ENCODE measurements around the gene PADI1. TPM values are rescaled to one million over a fixed set of nuclear protein-coding genes. Genes with fewer than 3 reads are reported as not detected.
A peak's percentile ranks its signal among the peaks of the same experiment; 100 is the strongest.

PADI1 gene
- total and polyA plus RNA-seq, 2 of the 8 experiments (the other 6 are each of a cell fraction or from before 2014, with no cell fraction given) = 0.20 to 0.30 TPM

DNA sequence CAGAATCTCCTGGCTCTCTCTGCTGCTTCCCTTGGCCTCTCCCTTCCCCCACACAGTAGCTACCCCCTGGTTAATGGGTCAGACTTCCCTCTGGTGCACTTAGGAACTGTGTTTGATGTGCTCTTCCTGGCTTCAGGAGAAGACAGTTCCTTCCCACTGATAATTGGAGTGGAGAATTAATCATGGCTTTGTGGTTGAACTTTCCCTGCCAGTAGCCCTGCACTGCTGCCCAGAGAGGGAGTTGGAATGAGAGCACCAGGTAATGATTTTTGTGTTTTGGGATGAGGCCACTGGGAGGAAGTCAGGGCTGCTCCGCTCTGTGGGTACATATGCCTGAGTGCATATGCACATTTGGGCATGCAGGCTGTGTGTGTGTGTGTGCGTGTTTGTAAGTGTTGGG, 46.0 kb upstream of the PADI1 start:
- no peak overlapping the region for H2AK5ac ChIP-seq (ENCODE audit: low read depth, low read length)
- H3K27ac ChIP-seq (ENCODE audit: low read depth, low read length) = no peak overlapping the region
- H2BK15ac ChIP-seq (ENCODE audit: low read length) = no peak overlapping the region
- no peaks in the 10 kb centered on the region for H3K79me1 ChIP-seq (ENCODE audit: low read depth, low read length)
- no peak overlapping the region for H3K23ac ChIP-seq (ENCODE audit: insufficient read length)
- no peak overlapping the region for H2BK120ac ChIP-seq (replicated peaks; ENCODE audit: low read depth, low read length)
- no peaks in the 10 kb centered on the region for H3K23me2 ChIP-seq (ENCODE audit: low read depth, low read length)
- no peak overlapping the region for H2AFZ ChIP-seq (ENCODE audit: low read length)
- no peak overlapping the region for H3K56ac ChIP-seq (replicated peaks; ENCODE audit: insufficient read length, low read depth, low read length)
- H3K4me3 ChIP-seq (ENCODE audit: extremely low read depth in 1 of 4, insufficient read depth in 2 of 4, low read depth in 3 of 4, low read length in 4 of 4) = no peak overlapping the region
- peaks cover 15 to 27% of the 10 kb centered on the region in 2 experiments for H3K9me3 ChIP-seq (ENCODE audit: insufficient read depth in 2 of 2, low read depth in 1 of 2, low read length in 1 of 2)
- H3K14ac ChIP-seq (ENCODE audit: insufficient read length) = no peak overlapping the region
- no peak overlapping the region for H2BK12ac ChIP-seq (ENCODE audit: low read depth, low read length)
- FAIRE-seq (no peak), DNase-seq (ENCODE audit: low read depth in 1 of 2, low spot score in 2 of 2) (no peak)
- TF ChIP-seq EP300 (IDR thresholded peaks at IDR 0.05; ENCODE audit: borderline replicate concordance in 1 of 2, low read depth in 2 of 2, low read length in 2 of 2) = no peak
- H3K36me3 ChIP-seq (ENCODE audit: control insufficient read depth in 2 of 4, insufficient read depth in 4 of 4, low read length in 3 of 4) = no peaks in the 10 kb centered on the region
- CTCF ChIA-PET (ENCODE audit: partially characterized antibody) = no interaction called here
- H3K18ac ChIP-seq (ENCODE audit: extremely low read depth, low read length) = no peak overlapping the region
- peak overlapping the region; percentile 18 for H4K91ac ChIP-seq (replicated peaks; ENCODE audit: insufficient read length, low read length)
- H2BK20ac ChIP-seq (ENCODE audit: low read length) = 0 out of 2 replicates have a peak overlapping the region, but pooled peaks have one; percentile 73
- H3K9ac ChIP-seq (replicated peaks in 1 of 4; ENCODE audit: extremely low read depth in 1 of 4, low read depth in 3 of 4, low read length in 3 of 4) = no peak overlapping the region
- H2BK5ac ChIP-seq (ENCODE audit: low read depth, low read length) = no peak overlapping the region
- POLR2A ChIA-PET (ENCODE audit: partially characterized antibody) = interaction anchor here (0.8 to 2.0 kb wide), 2 partner anchors 10 to 36 kb away, joined by 3 to 4 read pairs; no protein-coding TSS in a partner anchor
- WGBS, 2 experiments (ENCODE audit: extremely low coverage in 1 of 2, insufficient coverage in 1 of 2, insufficient read length in 1 of 2, insufficient replicate concordance in 2 of 2, low coverage in 1 of 2, low lambda C conversion rate in 2 of 2, missing lambda C conversion rate in 1 of 2) = 96% methylated on average over 2 of the region's 2 CpGs; no CpG with 5 or more reads in 1 of the 2 experiments
- no peak overlapping the region for H4K8ac ChIP-seq (ENCODE audit: extremely low read depth, insufficient read depth, low read length)
- no peaks in the 10 kb centered on the region for H4K20me1 ChIP-seq (replicated peaks in 1 of 2; ENCODE audit: control insufficient read depth in 1 of 2, insufficient read depth in 2 of 2, low read length in 2 of 2)
- no peak overlapping the region for H3K4me2 ChIP-seq (ENCODE audit: insufficient read depth in 1 of 2, low read depth in 2 of 2, low read length in 2 of 2)
- H4K5ac ChIP-seq (ENCODE audit: insufficient read length, low read depth, low read length) = no peak overlapping the region
- H3K4ac ChIP-seq (replicated peaks; ENCODE audit: insufficient read length, low read depth, low read length) = no peak overlapping the region
- no peaks in the 10 kb centered on the region; a peak in 1 of 7 replicates for H3K4me1 ChIP-seq (replicated peaks in 1 of 4; ENCODE audit: control insufficient read depth in 3 of 4, insufficient read depth in 4 of 4, low read length in 3 of 4)
- H3K27me3 ChIP-seq (replicated peaks in 1 of 4; ENCODE audit: control insufficient read depth in 3 of 4, extremely low read depth in 1 of 4, insufficient read depth in 3 of 4, low read length in 3 of 4) = no peaks in the 10 kb centered on the region; a peak in 1 of 7 replicates
- no peaks in the 10 kb centered on the region for H3K79me2 ChIP-seq (ENCODE audit: control insufficient read depth in 1 of 2, insufficient read depth in 2 of 2, low read length in 2 of 2)
